Naive B cell (primary cell): ENCODE data around the gene THY1. TPM values are rescaled to one million over a fixed set of nuclear protein-coding genes. Genes with fewer than 3 reads are reported as not detected.
"Not testable (repeated sequence)": the region's sequence is repeated elsewhere in the genome, so short reads cannot be mapped to it uniquely, and the experiment has no call there.

ENCODE experiments used
- ATAC-seq, 2 donors: fragments of 150-1000 bp; cut with Tn5 transposase; 2 replicates each; pipeline ENCODE4 v1.10.0; 2021; ENCODE audit warnings: low read depth in 2 of 2, mild to moderate bottlenecking in 2 of 2, moderate library complexity in 2 of 2
- DNase-seq: peaks from one replicate; pipeline ENCODE4 v3.0.0; 2022
- H3K27ac Mint-ChIP-seq, 6 donors: one replicate each; pipeline ENCODE4 v1.8.0; 2020 to 2022; ENCODE audit warnings: mild to moderate bottlenecking in 6 of 6, mixed read lengths in 6 of 6, moderate library complexity in 5 of 6, inconsistent platforms in 2 of 6
- H3K27me3 Mint-ChIP-seq, 3 donors: one replicate each; pipeline ENCODE4 v1.8.0; 2021 to 2022; ENCODE audit warnings: mixed read lengths in 3 of 3, mild to moderate bottlenecking in 1 of 3
- H3K36me3 Mint-ChIP-seq, 2 donors: one replicate each; pipeline ENCODE4 v1.8.0; 2020 to 2022; ENCODE audit warnings: mixed read lengths in 2 of 2, inconsistent platforms in 1 of 2, mild to moderate bottlenecking in 1 of 2
- H3K4me1 Mint-ChIP-seq, 3 donors: one replicate each; pipeline ENCODE4 v1.8.0; 2020 to 2022; ENCODE audit warnings: mixed read lengths in 3 of 3, inconsistent platforms in 1 of 3, mild to moderate bottlenecking in 1 of 3, moderate library complexity in 1 of 3
- H3K4me3 Mint-ChIP-seq, 8 donors: one replicate each; pipeline ENCODE4 v1.8.0; 2020 to 2022; ENCODE audit warnings: mild to moderate bottlenecking in 8 of 8, mixed read lengths in 8 of 8, moderate library complexity in 8 of 8, inconsistent platforms in 2 of 8
- H3K9me3 Mint-ChIP-seq, 7 donors: one replicate each; pipeline ENCODE4 v1.8.0; 2020 to 2022; ENCODE audit warnings: mixed read lengths in 7 of 7, mild to moderate bottlenecking in 5 of 7, inconsistent platforms in 2 of 7, moderate library complexity in 1 of 7
- polyA plus RNA-seq, 6 donors: library from polyadenylated mRNA; unstranded; fragments of 300-500 nt; fragmentation: Illumina TruSeq; gene quantifications; one replicate each; pipeline ENCODE4 v1.2.3, GENCODE V29; 2021; ENCODE audit warnings: low read depth in 6 of 6

THY1 gene
- polyA plus RNA-seq, 6 donors from 2014 or later, result not detected

DNA sequence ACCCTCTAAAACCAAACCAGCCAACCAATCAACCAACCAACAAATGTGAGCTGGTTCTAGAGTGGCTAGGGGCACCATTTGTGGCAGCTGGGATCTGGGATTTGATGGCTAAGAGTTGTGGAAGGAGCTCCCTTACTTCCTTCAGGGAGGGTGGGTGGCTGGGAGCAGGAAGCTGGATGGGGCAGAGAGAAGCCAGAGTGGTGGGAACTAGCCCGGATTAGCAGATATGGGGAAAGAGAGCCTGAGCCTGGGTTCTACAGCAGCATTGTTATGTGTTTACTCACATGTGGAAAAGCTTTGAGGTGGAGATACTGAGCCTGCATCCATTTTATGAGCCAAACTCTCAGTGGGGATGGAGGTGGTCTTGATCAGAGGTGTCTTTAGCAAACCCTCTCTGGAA is 30.9 kb upstream of the THY1 start:
- no peak for ATAC-seq
- Mint-ChIP-seq H3K27me3 (peaks cover 22 to 58% (median 25%) of the 10 kb centered on the region in 3 donors), H3K27ac (peak overlapping the region in 1 of 6 donors; percentile 28)

DNA sequence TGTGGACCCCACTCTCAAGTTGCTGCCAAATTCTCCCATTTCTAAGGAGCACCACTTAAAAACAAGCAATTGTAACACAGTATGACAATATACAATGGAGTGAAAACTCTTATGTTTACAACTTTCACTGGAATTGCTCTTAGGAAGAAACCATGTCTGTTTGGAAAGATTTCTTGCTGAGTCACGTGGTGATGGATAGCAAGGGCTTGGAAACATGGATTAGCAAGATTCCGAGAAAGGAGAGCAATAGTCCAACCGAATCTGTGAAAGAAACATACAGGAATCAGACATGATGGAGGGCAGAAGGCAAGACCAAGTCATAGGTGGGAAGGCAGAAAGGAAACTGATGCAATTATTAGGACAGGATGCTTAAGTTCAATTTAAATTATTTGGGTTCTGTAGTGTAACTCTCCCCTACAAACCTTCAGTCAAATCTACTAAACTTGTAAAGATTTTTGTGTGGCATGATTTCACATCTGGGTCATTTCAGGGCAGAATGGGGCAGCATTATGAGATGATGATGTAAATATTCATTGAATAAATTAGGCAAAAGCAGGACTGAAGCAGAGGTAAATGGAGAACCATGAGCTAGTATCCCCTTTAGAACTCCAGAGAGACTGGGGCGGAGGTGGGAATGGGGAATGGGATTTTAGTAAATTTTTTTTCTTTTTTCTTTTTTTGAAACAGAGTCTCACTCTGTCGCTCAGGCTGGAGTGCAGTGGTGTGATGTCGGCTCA is 27.8 kb upstream of the THY1 start:
- Mint-ChIP-seq H3K9me3 (no peaks in the 10 kb centered on the region), H3K27me3 (peaks cover 26 to 70% (median 29%) of the 10 kb centered on the region in 3 donors), H3K4me3 (no peak overlapping the region), H3K4me1 (peaks cover 0 to 4% (median 4%) of the 10 kb centered on the region in 3 donors), H3K36me3 (no peaks in the 10 kb centered on the region), H3K27ac (no peak overlapping the region)
- no peak for ATAC-seq
- no peak for DNase-seq

More for the DNA sequence above, 30.9 kb upstream of the THY1 start:
- Mint-ChIP-seq H3K4me1 (no peaks in the 10 kb centered on the region), H3K4me3 (no peak overlapping the region), H3K9me3 (peaks cover 0 to 2% (median 0%) of the 10 kb centered on the region in 7 donors), H3K36me3 (no peaks in the 10 kb centered on the region)
- DNase-seq, result no peak

DNA sequence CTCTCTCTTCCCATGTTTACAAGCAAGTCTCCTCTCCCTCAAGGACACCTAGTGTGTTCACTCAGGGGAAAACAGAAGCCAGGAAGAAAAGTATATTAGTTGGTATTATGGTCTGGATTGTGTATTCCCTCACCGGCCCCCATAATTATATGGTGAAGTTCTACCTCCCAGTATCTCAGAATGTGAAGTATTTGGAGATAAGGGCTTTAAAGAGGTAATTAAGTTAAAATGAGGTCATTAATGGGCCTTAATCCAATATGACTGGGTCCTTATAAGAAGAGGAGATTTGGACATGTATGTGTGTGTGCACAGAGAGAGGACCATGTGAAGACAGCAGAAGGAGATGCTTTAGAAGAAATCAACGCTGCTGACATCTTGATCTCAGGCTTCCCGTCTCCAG is 26.5 kb upstream of the THY1 start:
- Mint-ChIP-seq H3K4me1 (peaks cover 0 to 4% (median 4%) of the 10 kb centered on the region in 3 donors), H3K9me3 (no peaks in the 10 kb centered on the region), H3K4me3 (no peak overlapping the region), H3K36me3 (no peaks in the 10 kb centered on the region), H3K27me3 (peaks cover 25 to 64% (median 28%) of the 10 kb centered on the region in 3 donors), H3K27ac (no peak overlapping the region)
- DNase-seq, result no peak
- ATAC-seq, result no peak

DNA sequence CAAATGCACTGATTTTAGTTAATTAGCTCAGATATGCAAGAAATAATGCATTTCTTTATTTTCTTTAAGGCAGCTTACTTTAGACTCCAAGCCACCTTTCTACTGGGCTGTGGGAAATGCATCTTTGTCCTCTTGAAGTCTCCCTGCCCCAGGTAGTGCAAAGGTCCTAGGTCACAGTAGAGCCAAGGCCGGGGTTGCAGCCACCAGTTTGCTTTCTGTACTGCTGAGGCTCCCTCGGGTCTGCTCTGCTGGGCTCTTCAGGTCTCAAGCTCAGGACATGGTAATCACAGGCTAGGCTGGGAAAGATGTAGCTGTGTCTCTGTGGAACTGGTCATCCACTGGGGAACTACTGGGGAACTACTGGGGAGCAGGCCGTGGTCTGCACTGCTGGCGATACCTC is 25.4 kb upstream of the THY1 start:
- Mint-ChIP-seq H3K36me3 (no peaks in the 10 kb centered on the region), H3K4me1 (peaks cover 0 to 4% (median 4%) of the 10 kb centered on the region in 3 donors), H3K4me3 (no peak overlapping the region), H3K27me3 (peaks cover 17 to 56% (median 22%) of the 10 kb centered on the region in 3 donors), H3K27ac (no peak overlapping the region), H3K9me3 (no peaks in the 10 kb centered on the region)
- no peak for DNase-seq
- no peak for ATAC-seq

DNA sequence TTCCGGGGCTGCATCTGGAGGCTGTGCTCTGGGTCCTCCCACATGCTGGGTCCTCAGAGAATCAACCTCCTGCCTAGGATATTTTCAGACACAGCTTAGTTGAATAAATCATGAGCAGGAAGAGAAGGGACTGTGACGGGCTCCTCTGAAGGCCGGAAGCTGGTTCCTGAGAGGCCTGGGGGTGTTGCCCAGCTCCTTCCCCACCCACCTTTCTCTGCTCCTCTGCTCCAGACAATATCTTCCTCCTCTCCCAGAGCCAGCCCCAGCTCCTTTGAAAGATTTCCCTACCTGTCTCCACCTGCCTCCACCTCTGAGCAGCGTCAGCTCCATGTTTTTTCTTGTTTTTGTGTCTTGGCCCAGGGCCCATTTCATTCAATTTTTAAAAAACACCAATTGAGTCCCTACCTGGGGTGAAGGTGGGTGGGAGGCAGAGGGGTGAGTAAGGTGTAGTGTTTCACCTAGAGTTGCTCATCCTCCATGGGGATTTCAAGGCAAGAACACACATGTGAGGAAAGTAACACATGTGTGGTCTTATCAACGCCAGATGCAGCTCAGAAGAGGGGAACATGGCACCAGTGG is 24.8 kb upstream of the THY1 start:
- Mint-ChIP-seq H3K4me1 (peaks cover 0 to 4% (median 4%) of the 10 kb centered on the region in 3 donors), H3K4me3 (no peak overlapping the region), H3K9me3 (no peaks in the 10 kb centered on the region), H3K36me3 (no peaks in the 10 kb centered on the region), H3K27ac (no peak overlapping the region), H3K27me3 (peaks cover 11 to 51% (median 18%) of the 10 kb centered on the region in 3 donors)
- ATAC-seq (no peak), DNase-seq (no peak)

DNA sequence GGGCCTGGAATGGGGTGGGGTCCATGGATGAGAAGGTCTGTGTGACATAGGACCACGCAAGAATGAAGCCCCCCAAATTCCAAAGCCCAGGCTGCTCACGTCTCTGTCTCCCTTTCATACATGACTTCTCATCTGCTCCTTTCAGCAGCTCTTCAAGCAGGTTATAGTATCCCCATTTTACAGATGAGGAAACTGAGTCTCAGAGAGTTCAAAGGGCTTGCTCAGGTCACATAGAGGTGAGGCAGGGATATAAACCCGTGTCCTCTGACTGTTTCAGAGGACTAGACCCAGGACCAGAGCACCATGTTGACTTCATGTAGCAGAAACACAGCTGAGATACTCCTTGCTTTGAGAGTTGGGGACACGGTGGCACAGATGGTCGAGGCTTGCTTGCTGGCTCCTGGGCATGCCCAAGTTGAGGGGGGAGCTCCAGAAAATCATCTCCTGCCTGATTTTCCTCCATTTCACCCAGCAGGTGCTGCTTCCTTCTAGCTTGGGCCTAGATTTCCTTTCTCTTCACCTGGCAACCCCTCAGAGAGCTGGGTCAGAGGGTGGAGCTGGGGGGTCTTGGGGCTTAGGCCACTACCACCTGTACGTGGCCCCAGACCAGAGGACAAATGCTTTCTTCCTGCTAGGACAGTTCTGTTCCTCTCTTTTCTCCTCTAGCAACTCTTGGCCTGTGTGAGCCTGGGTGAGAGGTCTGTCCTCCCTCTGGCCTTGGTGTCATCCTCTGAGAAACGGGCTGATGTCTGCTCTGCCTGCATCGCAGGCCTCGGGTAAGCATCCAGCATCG is 24.1 kb upstream of the THY1 start:
- Mint-ChIP-seq H3K4me1 (peaks cover 0 to 4% (median 4%) of the 10 kb centered on the region in 3 donors), H3K36me3 (no peaks in the 10 kb centered on the region), H3K4me3 (no peak overlapping the region), H3K27ac (no peak overlapping the region), H3K9me3 (no peaks in the 10 kb centered on the region), H3K27me3 (peaks cover 6 to 47% (median 12%) of the 10 kb centered on the region in 3 donors)
- ATAC-seq, result no peak
- DNase-seq, result no peak

DNA sequence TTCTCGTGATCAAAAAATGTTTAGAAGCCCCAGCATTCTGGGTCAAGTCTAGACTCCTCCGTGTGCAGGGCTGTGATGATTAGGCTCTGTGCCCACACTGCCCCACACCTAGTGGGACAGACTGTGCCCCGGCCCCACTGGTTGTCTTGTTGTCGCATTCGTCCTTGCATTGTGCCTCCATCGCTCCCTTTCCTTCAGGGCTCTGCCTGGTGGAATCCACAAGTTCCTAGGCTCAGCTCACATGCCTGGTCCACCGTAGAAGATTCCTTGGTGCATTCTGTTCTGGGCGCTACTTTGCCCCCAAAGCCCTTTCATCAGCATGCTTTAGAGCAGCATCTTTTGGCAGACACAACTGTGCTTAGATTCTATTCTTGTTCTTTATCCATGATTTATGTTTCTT is 23.5 kb upstream of the THY1 start:
- no peak for DNase-seq
- Mint-ChIP-seq H3K4me3 (no peak overlapping the region), H3K36me3 (no peaks in the 10 kb centered on the region), H3K27me3 (peaks cover 7 to 42% (median 10%) of the 10 kb centered on the region in 3 donors), H3K9me3 (no peaks in the 10 kb centered on the region), H3K27ac (no peak overlapping the region), H3K4me1 (peaks cover 0 to 4% (median 4%) of the 10 kb centered on the region in 3 donors)
- ATAC-seq, result no peak

DNA sequence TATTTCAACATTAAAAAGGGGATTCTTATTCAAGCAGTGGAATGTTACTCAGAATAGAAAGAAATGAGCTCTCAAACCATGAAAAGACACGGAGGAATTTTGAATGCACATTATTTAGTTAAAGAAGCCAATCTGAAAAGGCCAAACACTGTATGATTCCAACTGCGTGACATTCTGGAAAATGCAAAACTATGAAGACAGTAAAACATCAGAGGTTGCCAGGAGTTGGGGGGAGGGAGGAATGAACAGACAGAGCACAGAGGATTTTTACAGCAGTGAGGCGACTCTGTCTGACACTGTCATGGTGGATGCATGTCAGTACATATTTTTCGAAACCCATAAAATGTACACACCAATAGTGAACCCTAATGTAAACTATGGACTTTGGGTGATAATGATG is 22.9 kb upstream of the THY1 start:
- Mint-ChIP-seq H3K27ac (no peak overlapping the region), H3K36me3 (no peaks in the 10 kb centered on the region), H3K4me1 (peaks cover 0 to 6% (median 4%) of the 10 kb centered on the region in 3 donors), H3K9me3 (no peaks in the 10 kb centered on the region), H3K27me3 (peaks cover 8 to 39% (median 13%) of the 10 kb centered on the region in 3 donors), H3K4me3 (no peak overlapping the region)
- DNase-seq (no peak), ATAC-seq (no peak)

DNA sequence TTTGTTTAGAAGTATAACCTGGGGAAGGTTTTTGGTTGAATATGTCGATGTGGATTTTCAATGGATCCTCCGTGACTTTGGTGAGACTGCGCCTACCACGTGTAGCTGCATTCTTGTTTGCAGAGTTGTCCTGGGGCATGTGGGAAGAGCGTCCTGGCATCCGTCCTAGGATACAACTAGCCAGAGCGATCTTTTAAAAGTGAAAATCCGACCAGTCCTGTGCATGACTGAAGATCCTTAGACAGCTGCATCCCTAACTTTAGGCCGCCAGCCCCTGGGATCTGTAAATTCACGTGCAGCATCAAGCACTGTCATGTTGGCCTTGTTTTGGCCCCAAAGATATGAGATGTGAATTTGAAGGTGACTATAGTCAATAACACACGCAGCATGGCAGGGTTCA is 22.4 kb upstream of the THY1 start:
- ATAC-seq (no peak), DNase-seq (no peak)
- Mint-ChIP-seq H3K4me3 (no peak overlapping the region), H3K9me3 (no peaks in the 10 kb centered on the region), H3K27me3 (peaks cover 3 to 36% (median 18%) of the 10 kb centered on the region in 3 donors), H3K27ac (no peak overlapping the region), H3K36me3 (no peaks in the 10 kb centered on the region), H3K4me1 (peaks cover 0 to 6% (median 4%) of the 10 kb centered on the region in 3 donors)

DNA sequence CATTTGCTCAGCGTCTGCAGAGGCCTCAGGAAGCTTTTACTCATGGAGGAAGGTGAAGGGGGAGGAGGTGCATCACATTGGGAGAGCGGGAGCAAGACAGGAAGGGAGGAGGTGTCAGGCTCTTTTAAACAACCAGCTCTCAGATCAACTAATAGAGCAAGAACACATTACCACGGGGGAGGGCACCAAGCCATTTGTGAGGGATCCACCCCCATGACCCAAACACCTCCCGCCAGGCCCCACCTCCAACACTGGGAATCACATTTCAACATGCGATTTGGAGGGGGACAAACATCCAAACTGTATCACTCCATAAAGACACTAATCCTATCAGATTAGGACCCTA is 18.9 kb upstream of the THY1 start:
- H3K27me3 Mint-ChIP-seq, result peaks cover 3 to 12% (median 11%) of the 10 kb centered on the region in 3 donors
- peaks cover 0 to 1% of the 10 kb centered on the region in 2 donors for H3K36me3 Mint-ChIP-seq
- peaks cover 0 to 8% (median 5%) of the 10 kb centered on the region in 7 donors for H3K9me3 Mint-ChIP-seq
- DNase-seq, result no peak
- no peak overlapping the region for H3K27ac Mint-ChIP-seq
- no peak for ATAC-seq
- peaks cover 0 to 2% (median 0%) of the 10 kb centered on the region in 3 donors for H3K4me1 Mint-ChIP-seq
- no peak overlapping the region for H3K4me3 Mint-ChIP-seq

DNA sequence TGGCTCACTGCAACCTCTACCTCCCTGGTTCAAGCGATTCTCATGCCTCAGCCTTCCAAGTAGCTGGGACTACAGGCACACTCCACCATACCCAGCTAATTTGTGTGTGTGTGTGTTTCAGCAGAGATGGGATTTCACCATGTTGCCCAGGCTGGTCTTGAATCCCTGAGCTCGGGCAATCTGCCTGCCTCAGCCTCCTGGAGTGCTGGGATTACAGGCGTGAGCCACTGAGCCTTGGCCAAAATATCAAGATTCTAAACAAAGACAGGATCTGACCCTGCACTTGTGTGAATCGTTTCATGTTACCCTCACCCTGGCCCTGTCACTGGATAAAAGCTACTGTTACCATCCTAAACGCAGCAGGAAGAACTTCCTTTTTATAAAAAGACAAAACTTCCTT is 15.6 kb upstream of the THY1 start:
- H3K36me3 Mint-ChIP-seq, result peaks cover 0 to 8% of the 10 kb centered on the region in 2 donors

DNA sequence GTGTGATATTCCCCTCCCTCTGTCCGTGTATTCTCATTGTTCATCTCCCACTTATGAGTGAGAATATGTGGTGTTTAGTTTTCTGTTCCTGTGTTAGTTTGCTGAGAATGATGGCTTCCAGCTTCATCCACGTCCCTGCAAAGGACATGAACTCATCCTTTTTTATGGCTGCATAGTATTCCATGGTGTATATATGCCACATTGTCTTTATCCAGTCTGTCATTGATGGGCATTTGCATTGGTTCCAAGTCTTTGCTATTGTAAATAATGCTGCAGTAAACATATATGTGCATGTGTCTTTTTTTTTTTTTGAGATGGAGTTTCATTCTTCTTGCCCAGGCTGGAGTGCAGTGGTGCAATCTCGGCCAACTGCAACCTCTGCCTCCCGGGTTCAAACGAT is 14.5 kb upstream of the THY1 start:
- not testable (repeated sequence) for H3K27ac Mint-ChIP-seq, DNase-seq, H3K4me1 Mint-ChIP-seq, H3K36me3 Mint-ChIP-seq, ATAC-seq
- H3K9me3 Mint-ChIP-seq, result peaks cover 0 to 17% (median 11%) of the 10 kb centered on the region in 7 donors
- peak overlapping the region in 1 of 8 donors; percentile 72 for H3K4me3 Mint-ChIP-seq
- peaks cover 4 to 11% (median 8%) of the 10 kb centered on the region in 3 donors for H3K27me3 Mint-ChIP-seq

More for the DNA sequence above, 15.6 kb upstream of the THY1 start:
- DNase-seq, result no peak
- ATAC-seq, result no peak
- H3K9me3 Mint-ChIP-seq, result peaks cover 0 to 16% (median 11%) of the 10 kb centered on the region in 7 donors
- H3K27me3 Mint-ChIP-seq, result peaks cover 0 to 11% (median 4%) of the 10 kb centered on the region in 3 donors
- no peak overlapping the region for H3K27ac Mint-ChIP-seq
- H3K4me3 Mint-ChIP-seq, result peak overlapping the region in 1 of 8 donors; percentile 47
- H3K4me1 Mint-ChIP-seq, result peaks cover 0 to 2% (median 0%) of the 10 kb centered on the region in 3 donors

DNA sequence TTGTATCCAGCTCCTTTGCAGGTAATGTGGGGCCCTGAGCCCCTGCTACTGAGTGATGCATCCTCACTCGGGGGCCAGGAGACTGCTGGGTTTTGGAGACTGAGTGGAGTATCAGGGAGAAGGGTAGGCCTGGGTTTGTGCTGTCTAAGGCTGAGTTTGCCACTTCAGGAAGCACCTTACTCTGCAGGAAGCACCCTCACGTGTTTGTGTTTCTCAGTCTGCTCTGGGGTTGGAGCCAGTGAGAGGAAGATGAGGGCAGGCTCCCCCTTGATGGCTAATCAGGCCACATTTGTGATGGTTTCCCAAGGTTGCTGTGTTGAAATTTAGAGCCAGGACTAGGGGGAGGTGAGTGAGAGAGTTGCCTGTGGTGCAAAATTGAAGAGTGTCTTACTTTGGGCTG is 13.7 kb upstream of the THY1 start:
- H3K36me3 Mint-ChIP-seq, result peaks cover 0 to 8% of the 10 kb centered on the region in 2 donors
- no peak for DNase-seq
- H3K4me3 Mint-ChIP-seq, result peak overlapping the region in 1 of 8 donors; percentile 60
- no peak overlapping the region for H3K27ac Mint-ChIP-seq
- ATAC-seq, result no peak
- peaks cover 0 to 2% (median 0%) of the 10 kb centered on the region in 3 donors for H3K4me1 Mint-ChIP-seq
- peaks cover 4 to 18% (median 15%) of the 10 kb centered on the region in 3 donors for H3K27me3 Mint-ChIP-seq
- peaks cover 0 to 17% (median 12%) of the 10 kb centered on the region in 7 donors for H3K9me3 Mint-ChIP-seq
